ENCODE results near the gene STK11.

The STK11 gene

GRCh38 chr19:1248786-1249297 is 43.3 kb downstream of the STK11 start:
- H3K27ac ChIP-seq: peak overlapping the region; percentile 99
- peak overlapping the region; percentile 96 for H3K4me3 ChIP-seq
- peak; percentile 96 for TF ChIP-seq CTCF (IDR thresholded peaks at IDR 0.05)
- DNase-seq (ENCODE audit: low spot score): no peak

- TF ChIP-seq CTCF (IDR thresholded peaks at IDR 0.05): no peak
- peak overlapping the region; percentile 99 to 100 for H3K27ac ChIP-seq
- peak; percentile 94 for DNase-seq (ENCODE audit: low spot score)
- peak overlapping the region; percentile 96 for H3K4me3 ChIP-seq
These were observed 43.9 kb downstream of the STK11 start for GRCh38 chr19:1249298-1249989.

- TF ChIP-seq CTCF (IDR thresholded peaks at IDR 0.05): no peak
- peak overlapping the region; percentile 93 to 100 for H3K27ac ChIP-seq
- no peak for DNase-seq (ENCODE audit: low spot score)
- peak overlapping the region; percentile 96 for H3K4me3 ChIP-seq
These were observed 44.4 kb downstream of the STK11 start for GRCh38 chr19:1249990-1250436.

- no peak for TF ChIP-seq CTCF (IDR thresholded peaks at IDR 0.05)
- DNase-seq (ENCODE audit: low spot score): no peak
- peak overlapping the region; percentile 93 to 100 for H3K27ac ChIP-seq
These were observed 45.1 kb downstream of the STK11 start for GRCh38 chr19:1250437-1251260.

GRCh38 chr19:1251330-1252220 is 46.0 kb downstream of the STK11 start:
- TF ChIP-seq CTCF (IDR thresholded peaks at IDR 0.05): no peak
- Histone ChIP-seq H3K4me3 (peak overlapping the region; percentile 96), H3K27ac (peak overlapping the region; percentile 93 to 100)
- DNase-seq (ENCODE audit: low spot score): no peak

More at GRCh38 chr19:1250437-1251260, 45.1 kb downstream of the STK11 start:
- peak overlapping the region; percentile 96 for H3K4me3 ChIP-seq

GRCh38 chr19:1252221-1252820 is 46.7 kb downstream of the STK11 start:
- Histone ChIP-seq H3K27ac (peak overlapping the region; percentile 93 to 100), H3K4me3 (peak overlapping the region; percentile 96)
- peak; percentile 98 for DNase-seq (ENCODE audit: low spot score)
- TF ChIP-seq CTCF (IDR thresholded peaks at IDR 0.05): no peak

Measured in coronary artery (tissue), 2 donors.